ENCODE data around the gene SNRK.

Gene SNRK

GRCh38 chr3:43254125-43254524 lies 32.2 kb upstream of the SNRK start:
- peaks cover 2% of the 10 kb centered on the region for H3K27me3 ChIP-seq (replicated peaks; ENCODE audit: control insufficient read depth, insufficient read depth, low read length)
- TF ChIP-seq, protein P1, sequence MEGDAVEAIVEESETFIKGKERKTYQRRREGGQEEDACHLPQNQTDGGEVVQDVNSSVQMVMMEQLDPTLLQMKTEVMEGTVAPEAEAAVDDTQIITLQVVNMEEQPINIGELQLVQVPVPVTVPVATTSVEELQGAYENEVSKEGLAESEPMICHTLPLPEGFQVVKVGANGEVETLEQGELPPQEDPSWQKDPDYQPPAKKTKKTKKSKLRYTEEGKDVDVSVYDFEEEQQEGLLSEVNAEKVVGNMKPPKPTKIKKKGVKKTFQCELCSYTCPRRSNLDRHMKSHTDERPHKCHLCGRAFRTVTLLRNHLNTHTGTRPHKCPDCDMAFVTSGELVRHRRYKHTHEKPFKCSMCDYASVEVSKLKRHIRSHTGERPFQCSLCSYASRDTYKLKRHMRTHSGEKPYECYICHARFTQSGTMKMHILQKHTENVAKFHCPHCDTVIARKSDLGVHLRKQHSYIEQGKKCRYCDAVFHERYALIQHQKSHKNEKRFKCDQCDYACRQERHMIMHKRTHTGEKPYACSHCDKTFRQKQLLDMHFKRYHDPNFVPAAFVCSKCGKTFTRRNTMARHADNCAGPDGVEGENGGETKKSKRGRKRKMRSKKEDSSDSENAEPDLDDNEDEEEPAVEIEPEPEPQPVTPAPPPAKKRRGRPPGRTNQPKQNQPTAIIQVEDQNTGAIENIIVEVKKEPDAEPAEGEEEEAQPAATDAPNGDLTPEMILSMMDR (IDR thresholded peaks at IDR 0.05; ENCODE audit: insufficient read depth, low read length, poor library complexity, severe bottlenecking): no peak
- H3K4me3 ChIP-seq (replicated peaks; ENCODE audit: low read depth, low read length): no peak overlapping the region
- H3K36me3 ChIP-seq (ENCODE audit: control insufficient read depth, insufficient read depth, low read length): no peaks in the 10 kb centered on the region
- DNase-seq (ENCODE audit: extremely low read depth, insufficient read length): no peak

DNA sequence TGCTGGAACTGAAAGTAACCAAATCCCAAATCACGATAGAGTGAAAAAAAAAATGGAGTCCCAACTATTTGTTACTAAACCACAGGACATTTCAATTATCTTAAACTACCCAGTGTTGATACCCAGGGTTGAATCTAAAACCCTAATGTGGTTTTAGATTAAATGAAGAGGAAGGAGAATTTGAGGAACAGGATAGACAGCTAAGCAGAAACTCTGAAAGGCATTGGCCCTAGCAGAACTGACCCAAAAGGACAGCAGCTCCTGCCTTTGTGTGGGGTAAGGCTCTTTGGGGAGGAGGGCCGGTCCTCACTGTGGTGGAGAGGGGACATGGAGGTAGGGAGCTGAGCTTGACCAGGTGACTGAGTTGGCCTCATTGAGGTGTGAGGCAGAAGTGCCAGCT lies 30.7 kb upstream of the SNRK start:
- DNase-seq (ENCODE audit: extremely low read depth, insufficient read length): no peak
- no peaks in the 10 kb centered on the region for H3K36me3 ChIP-seq (ENCODE audit: control insufficient read depth, insufficient read depth, low read length)
- H3K27me3 ChIP-seq (replicated peaks; ENCODE audit: control insufficient read depth, insufficient read depth, low read length): peaks cover 2% of the 10 kb centered on the region
- TF ChIP-seq, protein P1 (IDR thresholded peaks at IDR 0.05; ENCODE audit: insufficient read depth, low read length, poor library complexity, severe bottlenecking): no peak
- H3K4me3 ChIP-seq (replicated peaks; ENCODE audit: low read depth, low read length): no peak overlapping the region

DNA sequence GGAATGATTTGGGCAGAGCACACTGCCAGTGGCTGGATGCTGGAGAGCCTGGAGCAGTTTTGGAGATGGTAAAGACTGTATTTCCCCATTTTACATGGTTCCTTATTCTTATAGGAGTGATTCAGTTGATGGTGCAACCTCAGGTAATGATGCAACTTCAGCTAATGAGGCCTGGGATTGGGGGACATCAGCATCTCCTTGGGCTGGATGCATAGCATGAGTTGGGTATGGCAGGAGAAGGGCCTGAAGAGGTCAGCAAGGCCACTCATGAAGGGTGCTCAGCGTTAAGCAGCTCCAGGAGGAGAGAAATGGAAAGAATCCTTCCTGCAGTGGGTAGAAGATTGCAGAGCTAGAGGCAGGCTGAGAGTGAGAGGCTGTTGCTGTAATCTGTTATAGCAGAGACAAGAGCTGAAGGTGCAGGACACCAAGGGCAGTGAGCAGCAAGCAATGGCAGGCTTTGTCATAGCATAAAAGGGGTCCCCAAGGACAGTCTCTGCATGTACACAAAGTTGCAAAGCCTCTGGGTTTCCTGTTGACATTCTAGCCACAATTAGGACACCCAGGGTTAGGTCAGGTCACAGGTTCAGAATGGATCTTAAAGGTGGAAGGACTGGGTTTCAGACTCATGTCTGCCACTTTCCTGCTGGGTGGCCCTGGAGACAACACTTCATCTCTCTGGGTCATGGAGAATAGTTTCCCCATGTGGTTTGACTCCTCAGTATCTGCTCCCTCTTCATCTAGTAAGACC lies 29.5 kb upstream of the SNRK start:
- DNase-seq (ENCODE audit: extremely low read depth, insufficient read length): no peak
- Histone ChIP-seq H3K36me3 (ENCODE audit: control insufficient read depth, insufficient read depth, low read length) (no peaks in the 10 kb centered on the region), H3K4me3 (replicated peaks; ENCODE audit: low read depth, low read length) (no peak overlapping the region), H3K27me3 (replicated peaks; ENCODE audit: control insufficient read depth, insufficient read depth, low read length) (peaks cover 2% of the 10 kb centered on the region)
- TF ChIP-seq, protein P1 (IDR thresholded peaks at IDR 0.05; ENCODE audit: insufficient read depth, low read length, poor library complexity, severe bottlenecking): no peak

GRCh38 chr3:43257850-43258249 lies 28.5 kb upstream of the SNRK start:
- DNase-seq (ENCODE audit: extremely low read depth, insufficient read length): no peak
- TF ChIP-seq, protein P1 (IDR thresholded peaks at IDR 0.05; ENCODE audit: insufficient read depth, low read length, poor library complexity, severe bottlenecking): no peak
- H3K27me3 ChIP-seq (replicated peaks; ENCODE audit: control insufficient read depth, insufficient read depth, low read length): no peaks in the 10 kb centered on the region; the same call in 1 of the 2 replicates
- H3K36me3 ChIP-seq (ENCODE audit: control insufficient read depth, insufficient read depth, low read length): no peaks in the 10 kb centered on the region
- H3K4me3 ChIP-seq (replicated peaks; ENCODE audit: low read depth, low read length): no peak overlapping the region

GRCh38 chr3:43259626-43260025 lies 26.7 kb upstream of the SNRK start:
- H3K27me3 ChIP-seq (replicated peaks; ENCODE audit: control insufficient read depth, insufficient read depth, low read length): no peaks in the 10 kb centered on the region; the same call in 1 of the 2 replicates
- DNase-seq (ENCODE audit: extremely low read depth, insufficient read length): no peak
- no peaks in the 10 kb centered on the region for H3K36me3 ChIP-seq (ENCODE audit: control insufficient read depth, insufficient read depth, low read length)
- no peak overlapping the region for H3K4me3 ChIP-seq (replicated peaks; ENCODE audit: low read depth, low read length)
- TF ChIP-seq, protein P1 (IDR thresholded peaks at IDR 0.05; ENCODE audit: insufficient read depth, low read length, poor library complexity, severe bottlenecking): no peak

Measured in GM06990 (cell line).